ENCODE measurements around the gene SSBP4. TPM values are rescaled to one million over a fixed set of nuclear protein-coding genes. Genes with fewer than 3 reads are reported as not detected.

The SSBP4 gene
- total and polyA plus RNA-seq, 2 donors (not counting 1 experiment from before 2014, with no cell fraction given), result 12.8 to 58.6 TPM

DNA sequence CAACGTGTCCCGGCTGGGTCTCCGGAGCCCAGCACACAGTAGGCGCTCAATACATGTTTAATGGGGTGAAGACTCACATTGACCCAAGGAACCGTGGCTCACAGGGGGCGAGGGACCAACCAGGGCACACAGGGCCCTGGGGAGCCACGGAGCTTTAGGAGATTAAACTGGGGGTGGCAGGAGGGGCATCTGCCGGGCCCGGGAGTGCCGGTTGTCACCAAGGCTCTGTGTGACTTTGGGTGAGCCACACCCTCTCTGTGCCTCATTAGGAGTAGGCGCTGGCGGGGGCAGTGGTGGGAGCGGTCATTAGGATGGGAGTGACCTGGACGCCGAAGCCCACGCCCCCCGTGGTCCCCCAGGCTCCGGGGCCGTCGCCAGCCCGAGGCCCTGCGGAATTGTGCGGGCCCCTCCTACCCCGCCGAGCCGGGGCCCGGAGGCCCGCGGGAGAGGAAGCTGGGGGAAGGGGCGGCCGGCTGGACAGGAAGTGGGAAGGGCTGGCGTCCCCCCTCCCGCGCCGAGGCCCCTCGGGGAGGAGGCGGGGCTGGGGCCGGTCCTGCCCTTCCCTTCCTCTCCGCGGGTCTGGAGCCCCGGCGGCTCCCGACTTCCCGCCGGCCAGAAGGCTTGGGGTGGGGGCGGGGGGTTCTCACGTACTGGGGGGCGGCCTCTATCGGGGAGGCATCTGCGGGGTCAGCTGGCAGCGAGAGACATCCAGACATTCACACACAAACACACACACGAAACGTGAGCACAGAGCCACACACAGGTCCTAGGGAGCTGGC lies 1.8 kb upstream of the SSBP4 start:
- no peaks in the 10 kb centered on the region for H3K27me3 ChIP-seq (ENCODE audit: control insufficient read depth, insufficient read depth, low read length)
- peaks cover 27% of the 10 kb centered on the region for H3K79me2 ChIP-seq (ENCODE audit: control insufficient read depth, insufficient read depth, low read length)
- peak overlapping the region; percentile 16 to 51 (median 38) for H3K4me3 ChIP-seq (replicated peaks in 1 of 4; ENCODE audit: control extremely low read depth in 1 of 4, insufficient read depth in 1 of 4, low read depth in 3 of 4, low read length in 4 of 4)
- no peaks in the 10 kb centered on the region for H3K9me3 ChIP-seq (ENCODE audit: control insufficient read depth, insufficient read depth, low read depth, low read length)
- TF ChIP-seq, protein P1, sequence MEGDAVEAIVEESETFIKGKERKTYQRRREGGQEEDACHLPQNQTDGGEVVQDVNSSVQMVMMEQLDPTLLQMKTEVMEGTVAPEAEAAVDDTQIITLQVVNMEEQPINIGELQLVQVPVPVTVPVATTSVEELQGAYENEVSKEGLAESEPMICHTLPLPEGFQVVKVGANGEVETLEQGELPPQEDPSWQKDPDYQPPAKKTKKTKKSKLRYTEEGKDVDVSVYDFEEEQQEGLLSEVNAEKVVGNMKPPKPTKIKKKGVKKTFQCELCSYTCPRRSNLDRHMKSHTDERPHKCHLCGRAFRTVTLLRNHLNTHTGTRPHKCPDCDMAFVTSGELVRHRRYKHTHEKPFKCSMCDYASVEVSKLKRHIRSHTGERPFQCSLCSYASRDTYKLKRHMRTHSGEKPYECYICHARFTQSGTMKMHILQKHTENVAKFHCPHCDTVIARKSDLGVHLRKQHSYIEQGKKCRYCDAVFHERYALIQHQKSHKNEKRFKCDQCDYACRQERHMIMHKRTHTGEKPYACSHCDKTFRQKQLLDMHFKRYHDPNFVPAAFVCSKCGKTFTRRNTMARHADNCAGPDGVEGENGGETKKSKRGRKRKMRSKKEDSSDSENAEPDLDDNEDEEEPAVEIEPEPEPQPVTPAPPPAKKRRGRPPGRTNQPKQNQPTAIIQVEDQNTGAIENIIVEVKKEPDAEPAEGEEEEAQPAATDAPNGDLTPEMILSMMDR (conservative IDR thresholded peaks at IDR 0.05 in 1 of 2, IDR thresholded peaks at IDR 0.05 in 1 of 2; ENCODE audit: low read depth in 1 of 2, low read length in 2 of 2), result no peak
- TF ChIP-seq EZH2 (IDR thresholded peaks at IDR 0.05; ENCODE audit: low read length, missing control alignments), result no peak
- H3K4me1 ChIP-seq (ENCODE audit: control insufficient read depth, extremely low read depth, insufficient read depth, low read length), result peaks cover 43% of the 10 kb centered on the region
- H2AFZ ChIP-seq (ENCODE audit: low read length), result no peak overlapping the region
- peak; percentile 83 for DNase-seq (ENCODE audit: low read depth in 2 of 2)
- H3K27ac ChIP-seq (ENCODE audit: insufficient read depth, low read length), result peak overlapping the region; percentile 99
- H3K9ac ChIP-seq (ENCODE audit: insufficient read depth, low read length), result peak overlapping the region; percentile 62
- H3K36me3 ChIP-seq (ENCODE audit: control insufficient read depth, insufficient read depth, low read length), result no peaks in the 10 kb centered on the region
- H3K4me2 ChIP-seq (ENCODE audit: extremely low read depth, insufficient read depth, low read length), result peak overlapping the region; percentile 59
- no peaks in the 10 kb centered on the region for H4K20me1 ChIP-seq (ENCODE audit: control insufficient read depth, extremely low read depth, insufficient read depth, low read length)

DNA sequence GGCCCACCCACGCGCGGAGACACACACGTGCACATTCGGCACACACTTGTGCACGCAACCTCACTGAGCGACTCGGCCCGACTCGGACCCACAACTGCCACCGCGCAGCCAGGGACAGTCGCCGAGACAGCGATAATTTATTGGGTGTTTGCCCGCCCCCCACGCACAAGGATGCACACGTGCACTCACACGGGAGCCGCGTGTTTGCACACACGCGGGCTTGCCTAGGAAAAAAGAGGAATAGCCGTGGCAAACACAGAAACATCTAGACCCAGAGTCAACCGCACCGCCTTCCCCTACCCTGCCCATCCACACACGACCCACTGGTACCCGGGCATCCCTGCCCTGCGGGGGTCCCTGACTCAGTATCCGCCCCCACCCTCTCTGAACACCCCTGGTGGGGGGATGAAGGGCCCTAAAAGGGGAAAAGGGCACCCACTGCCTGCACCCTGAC lies 1.1 kb upstream of the SSBP4 start:
- Histone ChIP-seq H3K27ac (ENCODE audit: insufficient read depth, low read length) (peak overlapping the region; percentile 99), H3K4me1 (ENCODE audit: control insufficient read depth, extremely low read depth, insufficient read depth, low read length) (peaks cover 43% of the 10 kb centered on the region), H3K4me2 (ENCODE audit: extremely low read depth, insufficient read depth, low read length) (peak overlapping the region; percentile 59)

More for the DNA sequence above, 1.1 kb upstream of the SSBP4 start:
- H3K27me3 ChIP-seq (ENCODE audit: control insufficient read depth, insufficient read depth, low read length), result no peaks in the 10 kb centered on the region
- H3K79me2 ChIP-seq (ENCODE audit: control insufficient read depth, insufficient read depth, low read length), result peaks cover 33% of the 10 kb centered on the region
- peak overlapping the region; percentile 38 for H3K9ac ChIP-seq (ENCODE audit: insufficient read depth, low read length)
- no peak for DNase-seq (ENCODE audit: low read depth in 2 of 2)
- TF ChIP-seq, protein P1 (conservative IDR thresholded peaks at IDR 0.05 in 1 of 2, IDR thresholded peaks at IDR 0.05 in 1 of 2; ENCODE audit: low read depth in 1 of 2, low read length in 2 of 2), result no peak
- TF ChIP-seq EZH2 (IDR thresholded peaks at IDR 0.05; ENCODE audit: low read length, missing control alignments), result no peak
- H3K9me3 ChIP-seq (ENCODE audit: control insufficient read depth, insufficient read depth, low read depth, low read length), result no peaks in the 10 kb centered on the region
- peak overlapping the region in 2 of 4 experiments; percentile 12 to 51 for H3K4me3 ChIP-seq (replicated peaks in 1 of 4; ENCODE audit: control extremely low read depth in 1 of 4, insufficient read depth in 1 of 4, low read depth in 3 of 4, low read length in 4 of 4)
- H3K36me3 ChIP-seq (ENCODE audit: control insufficient read depth, insufficient read depth, low read length), result peaks cover 1% of the 10 kb centered on the region
- H4K20me1 ChIP-seq (ENCODE audit: control insufficient read depth, extremely low read depth, insufficient read depth, low read length), result no peaks in the 10 kb centered on the region
- H2AFZ ChIP-seq (ENCODE audit: low read length), result no peak overlapping the region
